IMR-90 (cell line): ENCODE measurements around the gene PELI3. TPM values are rescaled to one million over a fixed set of nuclear protein-coding genes. Genes with fewer than 3 reads are reported as not detected.

ENCODE experiments used
- ATAC-seq: fragments of 200-7000 bp; cut with Tn5 transposase; 2 replicates; pipeline ENCODE4 v1.9.1; 2020; ENCODE audit warnings: low read depth, mild to moderate bottlenecking, moderate library complexity
- BruUV-seq: library from RNA; stranded (reverse); fragments of 400-500 nt; replicated peaks from 2 replicates; lab custom pipeline; 2021; lab: Mats Ljungman, UMichigan
- CTCF ChIA-PET: fragments of 300-600 bp; formaldehyde crosslinking; extraction: SDS; loops from one replicate; lab custom pipeline; 2021; ENCODE audit warnings: antibody characterized with exemption; lab: Yijun Ruan, JAX
- POLR2A ChIA-PET: fragments of 300-600 bp; sonication (Branson Sonifier 250); formaldehyde crosslinking; loops from one replicate; lab custom pipeline; 2022; ENCODE audit warnings: antibody characterized with exemption; ENCODE audit not compliant: unreplicated experiment; lab: Charles Lee
- DNase-seq: peaks from one replicate; pipeline ENCODE4 v3.0.0; 2013
- H2AFZ ChIP-seq: replicated peaks from 2 replicates; pipeline ENCODE3; 2013; ENCODE audit warnings: low read length, mild to moderate bottlenecking; ENCODE audit not compliant: poor library complexity
- H2AK5ac ChIP-seq: 2 replicates; pipeline ENCODE4 v1.6.1; 2013; ENCODE audit warnings: low read depth, low read length, inconsistent platforms
- H2AK9ac ChIP-seq: replicated peaks from 2 replicates; pipeline ENCODE3; 2013; ENCODE audit warnings: mild to moderate bottlenecking, low read depth, low read length, moderate library complexity; ENCODE audit not compliant: poor library complexity
- H2BK120ac ChIP-seq: 2 replicates; pipeline ENCODE4 v1.6.1; 2013; ENCODE audit warnings: low read depth, low read length, inconsistent platforms
- H2BK15ac ChIP-seq: 3 replicates; pipeline ENCODE4 v1.6.1; 2013; ENCODE audit warnings: low read depth, low read length, inconsistent platforms
- H2BK20ac ChIP-seq: 2 replicates; pipeline ENCODE4 v1.6.1; 2013; ENCODE audit warnings: low read depth, mild to moderate bottlenecking, inconsistent platforms, low read length, moderate library complexity
- H2BK5ac ChIP-seq: 2 replicates; pipeline ENCODE4 v1.6.1; 2013; ENCODE audit warnings: mild to moderate bottlenecking, low read depth, low read length, inconsistent platforms; ENCODE audit not compliant: poor library complexity, severe bottlenecking
- H3K14ac ChIP-seq: replicated peaks from 2 replicates; pipeline ENCODE4 v1.6.1; 2013; ENCODE audit warnings: low read depth, low read length, inconsistent platforms
- H3K18ac ChIP-seq: 2 replicates; pipeline ENCODE4 v1.6.1; 2013; ENCODE audit warnings: low read depth, low read length, control low read depth
- H3K23ac ChIP-seq: 2 replicates; pipeline ENCODE4 v1.6.1; 2013; ENCODE audit warnings: low read depth, low read length, inconsistent platforms
- H3K27ac ChIP-seq: 2 replicates; pipeline ENCODE4 v1.5.1; 2013; ENCODE audit warnings: mild to moderate bottlenecking, control low read depth, low read length; ENCODE audit not compliant: insufficient read depth
- H3K27me3 ChIP-seq: 2 replicates; pipeline ENCODE4 v1.6.1; 2013; ENCODE audit warnings: low read length; ENCODE audit not compliant: control insufficient read depth, insufficient read depth
- H3K36me3 ChIP-seq: 2 replicates; pipeline ENCODE4 v1.6.1; 2013; ENCODE audit warnings: low read length, mixed read lengths; ENCODE audit not compliant: control insufficient read depth, insufficient read depth
- H3K4ac ChIP-seq: 2 replicates; pipeline ENCODE4 v1.6.1; 2013; ENCODE audit warnings: low read depth, low read length, inconsistent platforms
- H3K4me1 ChIP-seq: 2 replicates; pipeline ENCODE4 v1.6.1; 2013; ENCODE audit warnings: low read length, mixed read lengths; ENCODE audit not compliant: control insufficient read depth, insufficient read depth
- H3K4me2 ChIP-seq: 2 replicates; pipeline ENCODE4 v1.6.1; 2013; ENCODE audit warnings: low read depth, mild to moderate bottlenecking, control low read depth, low read length, moderate library complexity
- H3K4me3 ChIP-seq: 2 replicates; pipeline ENCODE4 v1.5.1; 2013; ENCODE audit warnings: low read depth, mild to moderate bottlenecking, control low read depth, low read length, moderate library complexity; ENCODE audit not compliant: insufficient read depth
- H3K56ac ChIP-seq: 2 replicates; pipeline ENCODE4 v1.6.1; 2013; ENCODE audit warnings: low read length, inconsistent platforms; ENCODE audit not compliant: insufficient read depth; ENCODE audit errors: extremely low read depth
- H3K79me1 ChIP-seq, 2 experiments: 2 replicates each; pipeline ENCODE4 v1.6.1; 2013; ENCODE audit warnings: low read length in 2 of 2, inconsistent platforms in 1 of 2, low read depth in 1 of 2
- H3K9ac ChIP-seq: 2 replicates; pipeline ENCODE4 v1.6.1; 2013; ENCODE audit warnings: low read depth, low read length, control low read depth
- H3K9me1 ChIP-seq: 2 replicates; pipeline ENCODE4 v1.6.1; 2013; ENCODE audit warnings: low read length, inconsistent platforms; ENCODE audit not compliant: insufficient read depth
- H3K9me3 ChIP-seq: 2 replicates; pipeline ENCODE4 v1.6.1; 2013; ENCODE audit warnings: low read length; ENCODE audit not compliant: control insufficient read depth, insufficient read depth
- H4K20me1 ChIP-seq: 2 replicates; pipeline ENCODE4 v1.6.1; 2013; ENCODE audit warnings: low read length, inconsistent platforms; ENCODE audit not compliant: insufficient read depth
- H4K5ac ChIP-seq: 2 replicates; pipeline ENCODE4 v1.6.1; 2013; ENCODE audit warnings: mild to moderate bottlenecking, low read depth, low read length, control low read depth
- H4K8ac ChIP-seq, 2 experiments: 2 replicates each; pipeline ENCODE4 v1.6.1; 2013; ENCODE audit warnings: low read depth in 2 of 2, low read length in 2 of 2, control low read depth in 1 of 2, inconsistent platforms in 1 of 2
- H4K91ac ChIP-seq: 2 replicates; pipeline ENCODE4 v1.6.1; 2013; ENCODE audit warnings: low read depth, low read length, inconsistent platforms; ENCODE audit not compliant: insufficient read depth
- BHLHE40 ChIP-seq: fragments of 150-350 bp; IDR thresholded peaks from 2 replicates; pipeline ENCODE4 v1.6.1; 2016; ENCODE audit warnings: mild to moderate bottlenecking, low read depth, low read length
- CEBPB ChIP-seq: IDR thresholded peaks from 2 replicates; pipeline ENCODE4 v1.6.1; 2012; ENCODE audit warnings: low read depth, low read length, improper control_type of control experiment
- CHD1 ChIP-seq: IDR thresholded peaks from 2 replicates; pipeline ENCODE4 v1.6.1; 2012; ENCODE audit warnings: low read depth, low read length, improper control_type of control experiment
- CTCF ChIP-seq: conservative IDR thresholded peaks from 2 replicates; pipeline ENCODE4 v1.5.1; 2012; ENCODE audit warnings: mild to moderate bottlenecking, low read depth, low read length, improper control_type of control experiment
- ELK1 ChIP-seq: fragments of 150-350 bp; IDR thresholded peaks from 2 replicates; pipeline ENCODE4 v1.6.1; 2016; ENCODE audit warnings: low read depth, mild to moderate bottlenecking, low read length, moderate library complexity, borderline replicate concordance
- FOS ChIP-seq: fragments of 150-350 bp; IDR thresholded peaks from 2 replicates; pipeline ENCODE4 v1.6.1; 2016; ENCODE audit warnings: low read depth, low read length
- MAFK ChIP-seq: IDR thresholded peaks from 2 replicates; pipeline ENCODE4 v1.6.1; 2012; ENCODE audit warnings: low read depth, low read length, improper control_type of control experiment
- MAZ ChIP-seq: IDR thresholded peaks from 2 replicates; pipeline ENCODE4 v1.6.1; 2012; ENCODE audit warnings: low read depth, mild to moderate bottlenecking, low read length, improper control_type of control experiment, moderate library complexity, borderline replicate concordance
- MXI1 ChIP-seq: IDR thresholded peaks from 2 replicates; pipeline ENCODE4 v1.6.1; 2012; ENCODE audit warnings: low read depth, mild to moderate bottlenecking, low read length, moderate library complexity, borderline replicate concordance
- NFE2L2 ChIP-seq: fragments of 150-350 bp; IDR thresholded peaks from 2 replicates; pipeline ENCODE4 v1.6.1; 2016; ENCODE audit warnings: low read depth, mild to moderate bottlenecking, low read length
- POLR2A ChIP-seq: IDR thresholded peaks from 2 replicates; pipeline ENCODE4 v1.6.1; 2012; ENCODE audit warnings: mild to moderate bottlenecking, low read depth, low read length
- RAD21 ChIP-seq: IDR thresholded peaks from 2 replicates; pipeline ENCODE4 v1.6.1; 2012; ENCODE audit warnings: low read length, improper control_type of control experiment
- RCOR1 ChIP-seq: IDR thresholded peaks from 2 replicates; pipeline ENCODE4 v1.6.1; 2012; ENCODE audit warnings: mild to moderate bottlenecking, low read length, improper control_type of control experiment; ENCODE audit not compliant: insufficient replicate concordance
- RFX5 ChIP-seq: IDR thresholded peaks from 2 replicates; pipeline ENCODE4 v1.8.0; 2012; ENCODE audit warnings: low read depth, mild to moderate bottlenecking, low read length, moderate library complexity
- SMC3 ChIP-seq: fragments of 150-350 bp; IDR thresholded peaks from 2 replicates; pipeline ENCODE4 v1.6.1; 2016; ENCODE audit warnings: low read depth, mild to moderate bottlenecking, antibody characterized with exemption, low read length, moderate library complexity
- USF2 ChIP-seq: fragments of 150-350 bp; IDR thresholded peaks from 2 replicates; pipeline ENCODE4 v1.6.1; 2017; ENCODE audit warnings: mild to moderate bottlenecking, antibody characterized with exemption, low read length, low read depth
- WGBS, 2 experiments: methylation state at CpG; one replicate each; pipeline versions ENCODE4 v1.1.5 to v1.1.7; 2013; ENCODE audit warnings: missing lambda C conversion rate in 2 of 2; ENCODE audit not compliant: insufficient read length in 1 of 2; ENCODE audit errors: extremely low coverage in 2 of 2; 5-methylcytosine and 5-hydroxymethylcytosine counted together
- dilution Hi-C: fragments of 300-500 bp; cut with HindIII; formaldehyde crosslinking; loops from one replicate; pipeline ENCODE4 v1.14.3; 2018; ENCODE audit warnings: low sequenced_read_pairs; ENCODE audit not compliant: unreplicated experiment
- in situ Hi-C: fragments of 300-500 bp; cut with MboI; formaldehyde crosslinking; loops from 3 replicates; pipeline ENCODE4 v1.14.3; 2019; ENCODE audit warnings: low sequenced_read_pairs, inconsistent platforms, mixed read lengths
- intact Hi-C: fragments of 100-400 bp; cut with micrococcal nuclease; formaldehyde crosslinking; loops from 2 replicates; pipeline ENCODE4 v1.10.0; 2022
- polyA plus RNA-seq, 3 experiments: library from polyadenylated mRNA; depleted of rRNA; stranded (reverse); fragments of >200 nt; gene quantifications; 2 replicates each; pipeline ENCODE4 v1.2.3, GENCODE V29; 2012; ENCODE audit warnings: low replicate concordance in 1 of 3
- total RNA-seq: library from RNA; depleted of rRNA; stranded (reverse); fragments of >200 nt; gene quantifications from 2 replicates; pipeline ENCODE4 v1.2.3, GENCODE V29; 2012

Gene PELI3
- total and polyA plus RNA-seq, 2 of the 4 experiments (the other 2 are of a cell fraction) = 5.0 to 6.3 TPM

- no peaks in the 10 kb centered on the region for H4K20me1 ChIP-seq
- no peak for TF ChIP-seq RCOR1
- no peak for TF ChIP-seq RAD21
- TF ChIP-seq RFX5 = no peak
- TF ChIP-seq MAZ = no peak
- TF ChIP-seq SMC3 = no peak
- no peak for TF ChIP-seq BHLHE40
- TF ChIP-seq POLR2A = no peak
- TF ChIP-seq MXI1 = no peak
- TF ChIP-seq CEBPB = no peak
- TF ChIP-seq CTCF = no peak
- TF ChIP-seq CHD1 = no peak
- no peak for TF ChIP-seq USF2
- no peak for TF ChIP-seq FOS
- TF ChIP-seq NFE2L2 = no peak
- TF ChIP-seq MAFK = no peak
- TF ChIP-seq ELK1 = no peak
- H3K4ac ChIP-seq = no peak overlapping the region
- H2AK9ac ChIP-seq = no peak overlapping the region
- no peaks in the 10 kb centered on the region for H3K9me1 ChIP-seq
- H3K27me3 ChIP-seq = no peaks in the 10 kb centered on the region
- BruUV-seq = no TSS peak
- H3K4me2 ChIP-seq = no peak overlapping the region
- dilution Hi-C loops = no loop called here
- H3K4me3 ChIP-seq = no peak overlapping the region
- ATAC-seq (no peak), DNase-seq (no peak)
- no peak overlapping the region for H2BK15ac ChIP-seq
- no peak overlapping the region for H2AFZ ChIP-seq
- ChIA-PET POLR2A (no interaction called here), CTCF (interaction anchor here (1.1 kb wide), 1 partner anchor 47 kb away, joined by 3 read pairs; no protein-coding TSS in a partner anchor)
- no peaks in the 10 kb centered on the region for H3K9me3 ChIP-seq
- in situ Hi-C loops = no loop called here
- no peak overlapping the region for H4K5ac ChIP-seq
- intact Hi-C loops = loop anchor here (5.0 kb wide), 1 partner anchor 45 kb away; no protein-coding TSS in a partner anchor
- no peak overlapping the region for H2BK20ac ChIP-seq
- H3K36me3 ChIP-seq = peaks cover 11% of the 10 kb centered on the region; the same call in 1 of the 2 replicates
- H3K23ac ChIP-seq = no peak overlapping the region
- no peak overlapping the region for H3K56ac ChIP-seq
- no peak overlapping the region for H3K18ac ChIP-seq
- no peak overlapping the region for H2BK5ac ChIP-seq
- no peak overlapping the region for H2AK5ac ChIP-seq
- no peak overlapping the region for H3K14ac ChIP-seq
- no peak overlapping the region for H4K8ac ChIP-seq
- no peak overlapping the region for H4K91ac ChIP-seq
- H3K27ac ChIP-seq = no peak overlapping the region
- WGBS, 2 experiments = 97% methylated on average over 4 of the region's 7 CpGs; no CpG with 5 or more reads in 1 of the 2 experiments
- no peak overlapping the region for H3K9ac ChIP-seq
- H3K79me1 ChIP-seq = peaks cover 0 to 9% of the 10 kb centered on the region in 2 experiments; a peak in 2 of 4 replicates
- H3K4me1 ChIP-seq = no peaks in the 10 kb centered on the region
- H2BK120ac ChIP-seq = no peak overlapping the region
These were observed 34.1 kb upstream of the PELI3 start for GRCh38 chr11:66432597-66432996.
